Trophoblast cell (in vitro differentiated cells and primary cell): ENCODE data around the gene PDE6G.
A peak's percentile ranks its signal among the peaks of the same experiment; 100 is the strongest.

Experiments
- DNase-seq, 2 donors: peaks; one replicate each; pipeline ENCODE4 v3.0.0-alpha.2; 2016
- H2AFZ ChIP-seq: 2 replicates; pipeline ENCODE4 v1.6.1; 2013; ENCODE audit warnings: low read length, moderate library complexity, mild to moderate bottlenecking; ENCODE audit not compliant: insufficient read depth, poor library complexity
- H2AK5ac ChIP-seq: 2 replicates; pipeline ENCODE4 v1.6.1; 2013; ENCODE audit warnings: mild to moderate bottlenecking, low read length
- H2BK120ac ChIP-seq: 2 replicates; pipeline ENCODE4 v1.6.1; 2013; ENCODE audit warnings: low read length, mild to moderate bottlenecking, moderate library complexity; ENCODE audit not compliant: insufficient read depth, poor library complexity
- H2BK12ac ChIP-seq: 2 replicates; pipeline ENCODE4 v1.6.1; 2013; ENCODE audit warnings: mild to moderate bottlenecking, low read length, moderate library complexity
- H2BK5ac ChIP-seq: 2 replicates; pipeline ENCODE4 v1.6.1; 2013; ENCODE audit warnings: low read length, low read depth, moderate library complexity, mild to moderate bottlenecking; ENCODE audit not compliant: poor library complexity
- H3K14ac ChIP-seq: 2 replicates; pipeline ENCODE4 v1.6.1; 2013; ENCODE audit warnings: mild to moderate bottlenecking, low read length
- H3K18ac ChIP-seq: 2 replicates; pipeline ENCODE4 v1.6.1; 2013; ENCODE audit warnings: mild to moderate bottlenecking, low read length
- H3K23ac ChIP-seq: 2 replicates; pipeline ENCODE4 v1.6.1; 2013; ENCODE audit warnings: low read length
- H3K27ac ChIP-seq: 2 replicates; pipeline ENCODE4 v1.5.1; 2013; ENCODE audit warnings: low read depth, mild to moderate bottlenecking, inconsistent platforms, low read length, moderate library complexity
- H3K27me3 ChIP-seq: 2 replicates; pipeline ENCODE4 v1.6.1; 2013; ENCODE audit warnings: inconsistent platforms, mild to moderate bottlenecking, low read length, moderate library complexity; ENCODE audit not compliant: insufficient read depth
- H3K36me3 ChIP-seq, 2 experiments: 1 replicate in 1 of 2; 2 replicates in 1 of 2; pipeline ENCODE4 v1.6.1; 2013; ENCODE audit warnings: low read length in 2 of 2, mild to moderate bottlenecking in 2 of 2, moderate library complexity in 1 of 2; ENCODE audit not compliant: insufficient read depth in 2 of 2, control insufficient read depth in 1 of 2
- H3K4ac ChIP-seq: 2 replicates; pipeline ENCODE4 v1.6.1; 2013; ENCODE audit warnings: low read depth, mild to moderate bottlenecking, low read length, moderate library complexity
- H3K4me1 ChIP-seq, 2 experiments: 1 replicate in 1 of 2; 2 replicates in 1 of 2; pipeline ENCODE4 v1.6.1; 2013; ENCODE audit warnings: low read length in 2 of 2, mild to moderate bottlenecking in 2 of 2, moderate library complexity in 1 of 2; ENCODE audit not compliant: insufficient read depth in 2 of 2, control insufficient read depth in 1 of 2
- H3K4me2 ChIP-seq: 2 replicates; pipeline ENCODE4 v1.6.1; 2013; ENCODE audit warnings: inconsistent platforms, mild to moderate bottlenecking, low read length, moderate library complexity
- H3K4me3 ChIP-seq: 2 replicates; pipeline ENCODE4 v1.5.1; 2013; ENCODE audit warnings: mild to moderate bottlenecking, low read depth, low read length, inconsistent platforms
- H3K79me1 ChIP-seq: one replicate; pipeline ENCODE4 v1.6.1; 2013; ENCODE audit warnings: low read length
- H3K79me2 ChIP-seq: 2 replicates; pipeline ENCODE4 v1.6.1; 2013; ENCODE audit warnings: low read length, mild to moderate bottlenecking; ENCODE audit not compliant: control insufficient read depth, insufficient read depth, poor library complexity
- H3K9ac ChIP-seq: 2 replicates; pipeline ENCODE4 v1.6.1; 2013; ENCODE audit warnings: mild to moderate bottlenecking, low read length
- H3K9me3 ChIP-seq: 2 replicates; pipeline ENCODE4 v1.6.1; 2013; ENCODE audit warnings: low read depth, mild to moderate bottlenecking, control low read depth, inconsistent platforms, low read length; ENCODE audit not compliant: insufficient read depth
- H4K12ac ChIP-seq: 2 replicates; pipeline ENCODE4 v1.6.1; 2013; ENCODE audit warnings: low read depth, mild to moderate bottlenecking, low read length, moderate library complexity
- H4K8ac ChIP-seq: 2 replicates; pipeline ENCODE4 v1.6.1; 2013; ENCODE audit warnings: low read depth, mild to moderate bottlenecking, low read length, moderate library complexity
- H4K91ac ChIP-seq: one replicate; pipeline ENCODE4 v1.6.1; 2013; ENCODE audit warnings: low read depth, mild to moderate bottlenecking, low read length, moderate library complexity
- WGBS: extraction: QIAGEN DNeasy Blood & Tissue Kit; methylation state at CpG from one replicate; pipeline ENCODE4 v1.1.7; 2013; ENCODE audit warnings: missing lambda C conversion rate; ENCODE audit not compliant: insufficient read length, insufficient coverage; ENCODE audit errors: extremely low coverage; 5-methylcytosine and 5-hydroxymethylcytosine counted together

Gene PDE6G

DNA sequence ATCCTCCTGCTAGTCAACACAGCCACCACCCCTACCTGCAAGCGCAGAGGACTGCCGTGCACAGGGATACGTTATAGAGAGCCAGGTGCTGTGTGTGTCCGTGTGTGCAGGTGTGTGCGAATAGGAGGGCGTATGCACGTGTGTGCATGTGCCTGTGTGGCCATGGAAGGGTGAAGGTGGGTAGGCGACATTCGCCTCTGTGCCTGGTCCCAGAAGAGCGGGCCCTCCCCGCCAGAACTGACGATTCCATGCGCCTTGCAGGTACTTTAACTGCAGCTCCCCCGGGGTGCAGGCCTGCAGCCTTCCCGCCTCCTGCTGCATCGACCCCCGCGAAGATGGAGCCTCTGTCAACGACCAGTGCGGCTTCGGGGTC lies 8.7 kb downstream of the PDE6G start:
- no peak for DNase-seq
- H2BK120ac ChIP-seq = no peak overlapping the region
- no peak overlapping the region for H3K18ac ChIP-seq
- H3K4ac ChIP-seq = no peak overlapping the region
- H3K14ac ChIP-seq = no peak overlapping the region
- no peak overlapping the region for H2AK5ac ChIP-seq
- H4K8ac ChIP-seq = no peak overlapping the region
- no CpG with 5 or more reads among the region's 21 CpGs for WGBS
- no peak overlapping the region for H2BK5ac ChIP-seq
- H3K36me3 ChIP-seq = no peaks in the 10 kb centered on the region
- H4K12ac ChIP-seq = no peak overlapping the region
- H4K91ac ChIP-seq = no peak overlapping the region
- peaks cover 17% of the 10 kb centered on the region for H3K9me3 ChIP-seq
- no peak overlapping the region for H3K4me2 ChIP-seq
- H3K27me3 ChIP-seq = peaks cover 15% of the 10 kb centered on the region
- H2BK12ac ChIP-seq = no peak overlapping the region
- no peak overlapping the region for H3K27ac ChIP-seq
- no peak overlapping the region for H3K9ac ChIP-seq
- H3K4me1 ChIP-seq = peaks cover 0 to 2% of the 10 kb centered on the region in 2 experiments
- H2AFZ ChIP-seq = no peak overlapping the region
- no peak overlapping the region for H3K4me3 ChIP-seq
- no peaks in the 10 kb centered on the region for H3K79me1 ChIP-seq
- no peak overlapping the region for H3K23ac ChIP-seq
- no peaks in the 10 kb centered on the region for H3K79me2 ChIP-seq

DNA sequence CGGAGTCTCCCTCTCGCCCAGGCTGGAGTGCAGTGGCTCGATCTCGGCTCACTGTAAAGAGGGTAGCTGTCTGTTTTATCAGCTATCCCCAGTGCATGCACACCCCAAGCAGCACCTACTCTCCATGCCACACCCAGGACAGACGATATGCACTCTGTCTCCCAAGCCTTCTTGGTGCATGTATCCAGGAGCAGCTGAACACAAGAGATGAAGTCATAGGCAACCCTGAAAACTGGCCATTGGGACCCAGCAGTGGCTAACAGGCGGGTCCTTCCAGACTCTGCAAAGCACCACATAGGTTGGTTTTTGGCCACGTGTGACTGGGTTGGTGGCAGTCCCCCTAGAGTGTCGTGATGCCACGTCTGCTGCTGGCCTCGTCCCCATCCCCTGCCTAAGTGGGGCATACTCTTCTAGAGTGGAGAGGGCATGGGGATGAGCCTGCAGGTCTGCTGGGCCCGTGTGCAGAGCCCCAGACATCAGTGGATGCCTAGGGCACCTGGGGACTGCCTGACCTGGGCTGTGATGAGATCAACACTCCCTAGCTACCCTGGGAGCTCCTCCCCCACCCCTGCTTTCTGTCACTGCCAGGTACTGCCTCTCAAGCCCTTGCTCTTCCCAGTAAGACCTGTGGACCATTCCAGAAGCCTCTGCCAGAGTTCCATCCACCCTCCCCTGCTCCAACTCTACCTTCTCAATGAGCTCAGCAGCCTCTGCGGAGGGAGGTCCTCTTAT lies 9.3 kb downstream of the PDE6G start:
- Histone ChIP-seq H3K36me3 (no peaks in the 10 kb centered on the region), H3K27me3 (peaks cover 15% of the 10 kb centered on the region), H4K91ac (no peak overlapping the region), H2BK5ac (no peak overlapping the region), H3K9ac (no peak overlapping the region), H3K4me2 (no peak overlapping the region), H3K9me3 (peaks cover 16% of the 10 kb centered on the region), H3K4me1 (peaks cover 0 to 8% of the 10 kb centered on the region in 2 experiments), H3K18ac (no peak overlapping the region), H3K4me3 (no peak overlapping the region), H3K79me2 (no peaks in the 10 kb centered on the region), H3K27ac (no peak overlapping the region), H2BK12ac (no peak overlapping the region), H3K4ac (no peak overlapping the region), H2BK120ac (no peak overlapping the region), H2AFZ (no peak overlapping the region), H3K23ac (no peak overlapping the region), H4K12ac (no peak overlapping the region), H3K14ac (no peak overlapping the region), H2AK5ac (no peak overlapping the region), H3K79me1 (no peaks in the 10 kb centered on the region), H4K8ac (no peak overlapping the region)
- no peak for DNase-seq
- WGBS = no CpG with 5 or more reads among the region's 12 CpGs

DNA sequence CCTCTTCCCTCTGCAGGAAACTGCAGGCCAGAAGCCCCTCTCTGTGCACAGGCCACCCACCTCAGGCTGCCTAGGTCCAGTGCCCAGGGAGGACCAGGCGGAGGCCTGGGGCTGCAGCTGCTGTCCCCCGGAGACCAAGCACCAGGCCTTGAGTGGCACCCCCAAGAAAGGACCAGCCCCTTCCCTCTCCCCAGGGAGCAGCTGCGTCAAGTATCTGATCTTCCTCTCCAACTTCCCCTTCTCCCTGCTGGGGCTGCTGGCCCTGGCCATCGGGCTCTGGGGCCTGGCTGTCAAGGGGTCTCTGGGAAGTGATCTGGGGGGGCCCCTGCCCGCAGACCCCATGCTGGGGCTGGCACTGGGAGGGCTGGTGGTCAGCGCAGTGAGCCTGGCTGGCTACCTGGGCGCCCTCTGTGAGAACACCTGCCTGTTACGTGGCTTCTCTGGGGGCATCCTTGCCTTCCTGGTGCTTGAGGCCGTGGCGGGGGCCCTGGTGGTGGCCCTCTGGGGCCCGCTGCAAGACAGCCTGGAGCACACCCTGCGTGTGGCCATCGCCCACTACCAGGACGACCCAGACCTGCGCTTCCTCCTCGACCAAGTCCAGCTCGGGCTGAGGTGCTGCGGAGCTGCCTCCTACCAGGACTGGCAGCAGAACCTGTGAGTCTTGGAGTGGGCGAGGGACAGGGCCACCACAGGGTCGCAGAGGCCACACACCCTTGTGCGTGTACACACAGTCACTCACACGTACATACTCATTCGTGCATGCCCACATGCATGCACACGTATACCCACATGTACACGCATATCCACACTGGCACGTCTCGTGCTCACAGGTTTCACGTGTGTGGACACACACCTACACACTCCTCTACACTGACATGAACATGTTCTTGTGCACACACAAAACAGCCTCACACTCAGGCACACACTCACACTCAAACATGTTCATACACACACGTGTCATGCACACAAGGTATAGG lies 11.1 kb downstream of the PDE6G start:
- DNase-seq = no peak
- no peak overlapping the region for H2BK120ac ChIP-seq
- no peak overlapping the region for H2AK5ac ChIP-seq
- H3K23ac ChIP-seq = peak overlapping the region; percentile 35
- peaks cover 3 to 11% of the 10 kb centered on the region in 2 experiments for H3K4me1 ChIP-seq
- no peak overlapping the region for H2AFZ ChIP-seq
- no peak overlapping the region for H4K8ac ChIP-seq
- H3K27me3 ChIP-seq = peaks cover 15% of the 10 kb centered on the region
- H3K79me2 ChIP-seq = no peaks in the 10 kb centered on the region
- no peaks in the 10 kb centered on the region for H3K79me1 ChIP-seq
- H3K4me2 ChIP-seq = no peak overlapping the region
- no peak overlapping the region for H3K18ac ChIP-seq
- no peak overlapping the region for H4K91ac ChIP-seq
- no peak overlapping the region for H3K14ac ChIP-seq
- H4K12ac ChIP-seq = no peak overlapping the region
- WGBS = no CpG with 5 or more reads among the region's 29 CpGs
- no peak overlapping the region for H2BK12ac ChIP-seq
- no peak overlapping the region for H3K4me3 ChIP-seq
- no peak overlapping the region for H3K9ac ChIP-seq
- H3K27ac ChIP-seq = no peak overlapping the region
- no peaks in the 10 kb centered on the region for H3K36me3 ChIP-seq
- peaks cover 12% of the 10 kb centered on the region for H3K9me3 ChIP-seq
- H3K4ac ChIP-seq = no peak overlapping the region
- no peak overlapping the region for H2BK5ac ChIP-seq

DNA sequence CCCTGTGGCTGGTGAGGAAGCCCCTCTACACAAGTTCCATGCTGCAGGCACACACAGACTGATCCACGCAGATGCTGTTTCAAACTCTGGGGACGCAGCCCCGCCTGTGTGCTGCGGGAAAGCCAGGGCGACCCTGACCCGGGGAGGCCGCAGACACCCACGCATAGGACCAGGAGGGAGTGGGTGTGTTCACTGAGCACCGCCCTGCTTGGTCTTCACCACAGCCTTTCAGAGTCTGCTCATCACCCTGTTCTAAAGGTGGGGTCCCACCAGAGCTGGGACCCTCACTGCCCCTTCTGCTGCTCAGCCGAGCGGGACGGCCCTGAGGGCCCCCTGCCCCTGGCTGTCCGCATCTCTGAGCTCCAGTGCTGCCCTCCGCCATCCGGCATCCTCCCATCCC lies 11.8 kb downstream of the PDE6G start:
- no peak overlapping the region for H3K4ac ChIP-seq
- no peak overlapping the region for H4K91ac ChIP-seq
- no peak for DNase-seq
- no peak overlapping the region for H3K23ac ChIP-seq
- no peak overlapping the region for H4K8ac ChIP-seq
- peaks cover 15% of the 10 kb centered on the region for H3K27me3 ChIP-seq
- H2BK5ac ChIP-seq = no peak overlapping the region
- H3K4me2 ChIP-seq = no peak overlapping the region
- H3K9me3 ChIP-seq = peaks cover 9% of the 10 kb centered on the region
- H4K12ac ChIP-seq = no peak overlapping the region
- no peak overlapping the region for H3K14ac ChIP-seq
- H3K4me1 ChIP-seq = peaks cover 3 to 11% of the 10 kb centered on the region in 2 experiments
- no CpG with 5 or more reads among the region's 15 CpGs for WGBS
- no peak overlapping the region for H2BK12ac ChIP-seq
- H3K9ac ChIP-seq = no peak overlapping the region
- no peaks in the 10 kb centered on the region for H3K79me1 ChIP-seq
- H3K27ac ChIP-seq = no peak overlapping the region
- H2BK120ac ChIP-seq = no peak overlapping the region
- H2AK5ac ChIP-seq = no peak overlapping the region
- H3K36me3 ChIP-seq = no peaks in the 10 kb centered on the region
- H3K79me2 ChIP-seq = no peaks in the 10 kb centered on the region
- H3K18ac ChIP-seq = no peak overlapping the region
- no peak overlapping the region for H2AFZ ChIP-seq
- no peak overlapping the region for H3K4me3 ChIP-seq
